MM.1S (cell line): Measurements from ENCODE around the gene DDX54.

Experiments
- DNase-seq: peaks from one replicate; pipeline ENCODE4 v3.0.0-alpha.2; 2015
- H2AFZ ChIP-seq: fragments of 300-600 bp; sonication (generic); 2 replicates; pipeline ENCODE4 v1.6.0; 2016; ENCODE audit warnings: antibody characterized with exemption, low read length
- H3F3A ChIP-seq: fragments of 300-600 bp; sonication (generic); 2 replicates; pipeline ENCODE4 v1.6.1; 2016; ENCODE audit warnings: mild to moderate bottlenecking, antibody characterized with exemption, low read length, moderate library complexity, mixed read lengths; ENCODE audit not compliant: insufficient read depth
- H3K27ac ChIP-seq: fragments of 300-600 bp; sonication (generic); 2 replicates; pipeline ENCODE4 v1.5.1; 2016; ENCODE audit warnings: mild to moderate bottlenecking, low read length
- H3K27me3 ChIP-seq: fragments of 300-600 bp; sonication (generic); replicated peaks from 2 replicates; pipeline ENCODE4 v1.6.0; 2016; ENCODE audit warnings: low read length; ENCODE audit not compliant: insufficient read depth
- H3K36me3 ChIP-seq: fragments of 300-600 bp; sonication (generic); replicated peaks from 2 replicates; pipeline ENCODE4 v1.6.1; 2016; ENCODE audit warnings: mild to moderate bottlenecking, low read length, mixed read lengths; ENCODE audit not compliant: insufficient read depth
- H3K4me1 ChIP-seq: fragments of 300-600 bp; sonication (generic); 2 replicates; pipeline ENCODE4 v1.6.1; 2016; ENCODE audit warnings: low read length, mixed read lengths
- H3K4me2 ChIP-seq: fragments of 300-600 bp; sonication (generic); 2 replicates; pipeline ENCODE4 v1.6.0; 2016; ENCODE audit warnings: low read depth, low read length
- H3K4me3 ChIP-seq: fragments of 300-600 bp; sonication (generic); 2 replicates; pipeline ENCODE4 v1.5.1; 2016; ENCODE audit warnings: low read length, mixed read lengths
- H3K79me2 ChIP-seq: fragments of 300-600 bp; sonication (generic); 2 replicates; pipeline ENCODE4 v1.6.1; 2016; ENCODE audit warnings: mixed run types, low read length, mixed read lengths
- H3K9ac ChIP-seq: fragments of 300-600 bp; sonication (generic); 2 replicates; pipeline ENCODE4 v1.6.1; 2016; ENCODE audit warnings: low read length, mixed read lengths
- H3K9me2 ChIP-seq: fragments of 300-600 bp; sonication (generic); replicated peaks from 2 replicates; pipeline ENCODE4 v1.6.1; 2016; ENCODE audit warnings: mild to moderate bottlenecking, low read length, mixed read lengths; ENCODE audit not compliant: insufficient read depth
- H3K9me3 ChIP-seq: fragments of 300-600 bp; sonication (generic); replicated peaks from 2 replicates; pipeline ENCODE4 v1.6.1; 2016; ENCODE audit warnings: mild to moderate bottlenecking, low read length, mixed read lengths; ENCODE audit not compliant: insufficient read depth
- H4K20me1 ChIP-seq: fragments of 300-600 bp; sonication (generic); 2 replicates; pipeline ENCODE4 v1.6.1; 2016; ENCODE audit warnings: mild to moderate bottlenecking, low read length, moderate library complexity, mixed read lengths; ENCODE audit not compliant: insufficient read depth
- CTCF ChIP-seq: fragments of 300-600 bp; sonication (generic); IDR thresholded peaks from 2 replicates; pipeline ENCODE4 v1.5.1; 2016; ENCODE audit warnings: antibody characterized with exemption, low read length, mixed read lengths
- EZH2 ChIP-seq: fragments of 300-600 bp; sonication (generic); optimal IDR thresholded peaks from 2 replicates; pipeline ENCODE3; 2017; ENCODE audit warnings: low read depth, mild to moderate bottlenecking, antibody characterized with exemption, low read length, mixed read lengths
- EZH2phosphoT487 ChIP-seq: fragments of 300-600 bp; sonication (generic); IDR thresholded peaks from 2 replicates; pipeline ENCODE4 v1.6.1; 2018; ENCODE audit warnings: antibody characterized with exemption, low read length

DDX54 gene

GRCh38 chr12:113109360-113109759, 75.9 kb downstream of the DDX54 start:
- H3K27me3 ChIP-seq: no peaks in the 10 kb centered on the region

GRCh38 chr12:113108308-113108707, 77.0 kb downstream of the DDX54 start:
- Histone ChIP-seq H3K79me2 (no peaks in the 10 kb centered on the region), H4K20me1 (no peaks in the 10 kb centered on the region), H2AFZ (no peak overlapping the region), H3F3A (no peaks in the 10 kb centered on the region), H3K27me3 (no peaks in the 10 kb centered on the region), H3K9me3 (no peaks in the 10 kb centered on the region), H3K4me1 (no peaks in the 10 kb centered on the region), H3K4me2 (no peak overlapping the region), H3K9ac (no peak overlapping the region), H3K27ac (no peak overlapping the region), H3K36me3 (no peaks in the 10 kb centered on the region), H3K4me3 (no peak overlapping the region), H3K9me2 (no peaks in the 10 kb centered on the region)
- DNase-seq: no peak
- TF ChIP-seq EZH2phosphoT487: no peak

More at GRCh38 chr12:113109360-113109759, 75.9 kb downstream of the DDX54 start:
- Histone ChIP-seq H3K4me1 (no peaks in the 10 kb centered on the region), H2AFZ (no peak overlapping the region), H3K4me2 (no peak overlapping the region), H3K9me3 (no peaks in the 10 kb centered on the region), H3K9me2 (no peaks in the 10 kb centered on the region), H3K9ac (no peak overlapping the region), H3K27ac (no peak overlapping the region), H4K20me1 (no peaks in the 10 kb centered on the region), H3K4me3 (no peak overlapping the region), H3F3A (no peaks in the 10 kb centered on the region), H3K79me2 (no peaks in the 10 kb centered on the region), H3K36me3 (no peaks in the 10 kb centered on the region)
- DNase-seq: no peak
- TF ChIP-seq EZH2 (no peak), CTCF (no peak), EZH2phosphoT487 (no peak)
